Measurements from ENCODE around the gene IL19. TPM values are rescaled to one million over a fixed set of nuclear protein-coding genes. Genes with fewer than 3 reads are reported as not detected.

The IL19 gene
- total RNA-seq, 1 donor from 2014 or later = not detected

DNA sequence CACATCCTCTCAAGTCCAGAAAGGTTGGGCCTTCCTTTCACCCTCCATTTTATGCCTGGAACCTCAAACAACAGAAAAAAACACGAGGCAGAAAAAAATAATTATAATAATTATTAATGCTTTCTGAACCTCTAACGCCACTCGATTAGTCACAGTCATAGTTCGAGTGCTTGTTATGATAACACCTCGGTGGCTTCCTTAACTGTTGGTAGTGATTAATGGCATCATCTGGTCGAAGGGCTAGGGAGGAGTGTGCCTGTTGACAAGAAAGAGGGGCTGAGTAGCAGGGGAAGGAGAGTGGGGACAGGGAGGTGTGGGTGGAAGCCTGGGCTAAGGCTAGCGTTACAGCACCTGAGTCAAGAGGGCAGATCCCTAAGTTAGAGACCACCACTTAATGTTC lies 23.0 kb downstream of the IL19 start:
- Mint-ChIP-seq H3K9me3 (no peaks in the 10 kb centered on the region), H3K27ac (no peak overlapping the region), H3K4me1 (ENCODE audit: unreplicated experiment) (no peaks in the 10 kb centered on the region), H3K36me3 (no peaks in the 10 kb centered on the region), H3K27me3 (no peaks in the 10 kb centered on the region), H3K4me3 (no peak overlapping the region)
- TF ChIP-seq, protein P1, sequence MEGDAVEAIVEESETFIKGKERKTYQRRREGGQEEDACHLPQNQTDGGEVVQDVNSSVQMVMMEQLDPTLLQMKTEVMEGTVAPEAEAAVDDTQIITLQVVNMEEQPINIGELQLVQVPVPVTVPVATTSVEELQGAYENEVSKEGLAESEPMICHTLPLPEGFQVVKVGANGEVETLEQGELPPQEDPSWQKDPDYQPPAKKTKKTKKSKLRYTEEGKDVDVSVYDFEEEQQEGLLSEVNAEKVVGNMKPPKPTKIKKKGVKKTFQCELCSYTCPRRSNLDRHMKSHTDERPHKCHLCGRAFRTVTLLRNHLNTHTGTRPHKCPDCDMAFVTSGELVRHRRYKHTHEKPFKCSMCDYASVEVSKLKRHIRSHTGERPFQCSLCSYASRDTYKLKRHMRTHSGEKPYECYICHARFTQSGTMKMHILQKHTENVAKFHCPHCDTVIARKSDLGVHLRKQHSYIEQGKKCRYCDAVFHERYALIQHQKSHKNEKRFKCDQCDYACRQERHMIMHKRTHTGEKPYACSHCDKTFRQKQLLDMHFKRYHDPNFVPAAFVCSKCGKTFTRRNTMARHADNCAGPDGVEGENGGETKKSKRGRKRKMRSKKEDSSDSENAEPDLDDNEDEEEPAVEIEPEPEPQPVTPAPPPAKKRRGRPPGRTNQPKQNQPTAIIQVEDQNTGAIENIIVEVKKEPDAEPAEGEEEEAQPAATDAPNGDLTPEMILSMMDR (conservative IDR thresholded peaks at IDR 0.05) = no peak
- no peak for DNase-seq (ENCODE audit: extremely low spot score, unreplicated experiment)

DNA sequence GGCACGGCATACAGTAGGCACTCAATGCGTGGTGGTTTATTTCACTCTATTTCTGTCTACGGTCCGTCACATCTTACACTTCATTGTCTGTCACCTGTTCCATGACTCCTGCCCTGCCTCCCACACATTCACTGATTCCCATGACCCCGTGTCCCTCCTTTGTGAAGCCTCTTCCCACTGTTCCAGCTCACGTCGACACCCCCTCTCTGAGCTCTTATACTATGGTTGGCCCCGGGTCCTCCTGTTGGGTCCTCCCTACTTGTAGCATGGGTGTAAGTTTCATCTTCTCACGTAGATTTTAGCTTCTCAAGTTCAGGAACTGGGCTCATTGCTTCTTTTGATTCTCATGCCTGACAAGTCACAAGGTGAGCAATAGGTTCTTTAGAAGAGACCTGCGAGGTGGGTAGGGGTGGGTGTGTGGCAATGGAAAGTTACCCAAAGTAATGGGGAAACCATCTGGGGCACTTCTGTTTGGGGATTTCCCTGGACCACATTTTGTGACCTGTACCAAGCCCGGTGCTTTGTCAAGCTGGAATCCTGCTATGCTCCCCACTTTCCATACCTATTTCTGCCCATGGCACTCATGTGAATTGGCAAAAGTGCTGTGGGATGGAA lies 23.8 kb downstream of the IL19 start:
- H3K4me3 Mint-ChIP-seq = no peak overlapping the region
- no peaks in the 10 kb centered on the region for H3K4me1 Mint-ChIP-seq (ENCODE audit: unreplicated experiment)
- H3K9me3 Mint-ChIP-seq = no peaks in the 10 kb centered on the region
- no peak overlapping the region for H3K27ac Mint-ChIP-seq
- DNase-seq (ENCODE audit: extremely low spot score, unreplicated experiment) = no peak
- H3K27me3 Mint-ChIP-seq = no peaks in the 10 kb centered on the region
- TF ChIP-seq, protein P1 (conservative IDR thresholded peaks at IDR 0.05) = no peak
- H3K36me3 Mint-ChIP-seq = no peaks in the 10 kb centered on the region

DNA sequence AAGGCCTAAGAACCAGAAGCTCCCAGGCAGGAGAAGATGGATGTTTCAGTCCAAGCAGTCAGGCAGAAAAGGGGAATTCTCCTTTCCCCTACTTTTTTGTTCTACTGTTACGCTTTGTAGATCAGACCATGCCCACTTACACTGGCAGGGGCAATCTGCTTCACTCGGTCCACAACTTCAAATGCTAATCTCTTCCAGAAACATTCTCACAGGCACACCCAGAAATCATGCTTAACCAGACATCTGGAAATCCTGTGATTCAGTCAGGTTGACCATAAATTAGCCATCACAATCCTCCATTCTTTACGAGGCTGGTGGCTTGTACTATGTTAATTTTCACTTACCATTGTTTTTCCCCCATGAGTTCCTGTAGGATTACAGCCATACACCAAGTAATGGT lies 25.5 kb downstream of the IL19 start:
- Mint-ChIP-seq H3K9me3 (no peaks in the 10 kb centered on the region), H3K4me1 (ENCODE audit: unreplicated experiment) (no peaks in the 10 kb centered on the region), H3K27ac (no peak overlapping the region), H3K4me3 (no peak overlapping the region), H3K36me3 (no peaks in the 10 kb centered on the region), H3K27me3 (no peaks in the 10 kb centered on the region)
- TF ChIP-seq, protein P1 (conservative IDR thresholded peaks at IDR 0.05) = no peak
- no peak for DNase-seq (ENCODE audit: extremely low spot score, unreplicated experiment)

DNA sequence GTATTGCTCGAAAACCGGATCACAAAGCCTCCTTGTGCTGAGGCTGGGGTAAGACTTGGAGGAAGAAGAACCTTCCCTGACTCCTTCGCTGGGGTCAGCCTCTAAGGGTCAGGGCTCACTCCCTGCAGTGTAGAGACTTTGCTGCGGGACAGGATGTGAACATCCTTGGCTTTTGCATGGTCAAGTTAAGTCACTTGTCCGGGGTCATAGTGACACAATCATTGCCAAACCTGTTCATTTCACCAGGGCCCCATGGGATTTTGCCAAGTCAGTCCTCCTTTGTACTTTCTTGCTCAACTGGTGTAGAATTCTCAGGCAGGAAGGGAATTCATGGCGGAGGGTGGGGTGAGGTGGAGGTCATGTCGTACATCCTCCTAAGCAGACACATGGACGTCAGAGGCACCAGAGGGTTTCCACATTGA lies 26.4 kb downstream of the IL19 start:
- no peaks in the 10 kb centered on the region for H3K36me3 Mint-ChIP-seq
- TF ChIP-seq, protein P1 (conservative IDR thresholded peaks at IDR 0.05) = no peak

DNA sequence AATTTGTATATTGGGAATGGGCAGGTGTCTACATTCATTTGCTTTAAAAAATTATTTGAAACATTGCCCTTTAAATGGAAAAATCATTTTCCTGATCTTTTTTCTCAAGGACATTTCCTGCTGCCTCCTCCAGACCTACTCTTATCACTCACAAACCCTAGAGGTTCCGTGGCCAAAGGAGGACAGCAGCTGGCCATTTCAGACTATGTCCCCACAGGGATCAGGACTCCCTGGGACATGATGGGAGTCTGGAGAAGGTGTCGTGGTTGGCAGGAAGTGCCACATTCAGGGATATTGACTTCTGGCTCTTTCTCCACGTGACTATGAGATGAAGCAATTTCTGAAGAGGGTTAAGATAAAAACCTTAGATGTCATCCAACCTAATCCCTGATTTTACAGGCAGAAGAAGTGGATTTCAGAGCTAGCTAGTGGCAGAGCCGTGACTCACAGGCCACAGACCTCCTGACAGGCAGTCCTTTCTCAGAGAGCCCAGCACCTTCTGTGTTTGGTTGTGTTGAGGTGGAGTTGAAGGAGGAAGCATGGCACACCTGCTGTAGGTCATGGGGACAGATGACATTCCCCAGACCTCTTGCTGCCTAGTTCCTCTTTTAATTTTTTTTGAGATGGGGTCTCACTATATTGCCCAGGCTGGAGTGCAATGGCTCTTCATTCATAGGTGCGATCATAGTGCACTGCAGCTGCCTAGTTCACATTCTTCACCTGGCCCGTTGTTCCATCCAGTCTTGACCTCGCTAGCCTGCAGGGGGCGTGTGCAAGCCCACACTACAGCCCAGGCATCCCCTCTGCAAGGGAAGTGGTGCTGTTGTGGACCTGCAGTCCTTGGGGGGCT lies 27.2 kb downstream of the IL19 start:
- no peaks in the 10 kb centered on the region for H3K4me1 Mint-ChIP-seq (ENCODE audit: unreplicated experiment)
- DNase-seq (ENCODE audit: extremely low spot score, unreplicated experiment) = no peak
- H3K36me3 Mint-ChIP-seq = no peaks in the 10 kb centered on the region
- TF ChIP-seq, protein P1 (conservative IDR thresholded peaks at IDR 0.05) = peak; percentile 68
- no peaks in the 10 kb centered on the region for H3K9me3 Mint-ChIP-seq
- no peak overlapping the region for H3K27ac Mint-ChIP-seq
- H3K4me3 Mint-ChIP-seq = no peak overlapping the region
- peaks cover 7% of the 10 kb centered on the region for H3K27me3 Mint-ChIP-seq

More for the DNA sequence above, 26.4 kb downstream of the IL19 start:
- H3K9me3 Mint-ChIP-seq = no peaks in the 10 kb centered on the region
- no peak overlapping the region for H3K27ac Mint-ChIP-seq
- no peaks in the 10 kb centered on the region for H3K4me1 Mint-ChIP-seq (ENCODE audit: unreplicated experiment)
- no peak for DNase-seq (ENCODE audit: extremely low spot score, unreplicated experiment)
- H3K4me3 Mint-ChIP-seq = no peak overlapping the region
- H3K27me3 Mint-ChIP-seq = peaks cover 7% of the 10 kb centered on the region
